SU-DHL-6 (cell line): Measurements from ENCODE around the gene PAX5.

Experiments
- CTCF ChIP-seq: fragments of 200-600 bp; sonication (generic); IDR thresholded peaks from one replicate; pipeline ENCODE4 v1.5.1; 2017; ENCODE audit warnings: antibody characterized with exemption, mild to moderate bottlenecking, low read length, moderate library complexity; ENCODE audit not compliant: insufficient read depth, poor library complexity, severe bottlenecking
- EZH2phosphoT487 ChIP-seq: fragments of 200-600 bp; sonication (generic), shearing (Covaris generic); conservative IDR thresholded peaks from 2 replicates; pipeline ENCODE4 v1.6.1; 2018; ENCODE audit warnings: mild to moderate bottlenecking, antibody characterized with exemption, low read length, moderate library complexity, mixed read lengths

- TF ChIP-seq CTCF, result peak; percentile 20
- no peak for TF ChIP-seq EZH2phosphoT487
Observed at GRCh38 chr9:37036371-37036775, 2.3 kb upstream of the PAX5 start.
